ENCODE measurements around the gene ZMYND8.

DNA sequence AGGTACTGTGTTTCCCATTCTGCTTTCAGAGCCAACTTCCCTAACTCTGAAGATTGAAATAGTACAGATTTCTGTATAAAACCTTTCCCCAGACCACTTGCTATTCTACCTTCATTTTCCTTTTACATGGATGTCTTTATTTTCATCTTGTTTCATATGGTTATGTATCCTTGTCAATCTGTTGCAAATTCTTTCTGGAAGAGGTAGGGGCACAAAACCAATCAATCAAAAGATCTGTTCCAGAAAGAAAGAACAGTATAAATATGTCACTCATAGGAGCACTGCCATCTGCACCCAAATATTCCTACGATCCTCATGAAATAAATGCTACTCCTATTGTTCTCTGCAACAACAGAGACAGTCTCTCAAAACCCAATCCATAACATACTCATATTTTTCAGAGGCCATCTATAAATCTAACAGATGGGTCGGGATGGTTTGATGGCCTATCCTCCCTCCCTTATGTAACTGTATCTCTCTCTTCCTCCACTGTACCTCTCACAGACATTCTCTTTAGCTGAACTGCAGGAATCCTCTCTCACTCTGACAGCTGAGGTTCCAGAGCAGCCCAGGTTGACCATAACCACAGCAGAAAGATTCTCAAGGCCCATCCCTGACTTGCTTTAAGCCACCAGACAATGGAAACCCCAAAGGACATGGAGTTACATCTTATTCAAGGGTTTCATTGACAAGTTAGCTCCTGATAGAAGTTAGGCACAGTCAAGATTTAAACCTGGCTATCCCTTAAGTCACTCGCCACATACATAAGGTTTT is 112.8 kb downstream of the ZMYND8 start:
- TF ChIP-seq, protein P1, sequence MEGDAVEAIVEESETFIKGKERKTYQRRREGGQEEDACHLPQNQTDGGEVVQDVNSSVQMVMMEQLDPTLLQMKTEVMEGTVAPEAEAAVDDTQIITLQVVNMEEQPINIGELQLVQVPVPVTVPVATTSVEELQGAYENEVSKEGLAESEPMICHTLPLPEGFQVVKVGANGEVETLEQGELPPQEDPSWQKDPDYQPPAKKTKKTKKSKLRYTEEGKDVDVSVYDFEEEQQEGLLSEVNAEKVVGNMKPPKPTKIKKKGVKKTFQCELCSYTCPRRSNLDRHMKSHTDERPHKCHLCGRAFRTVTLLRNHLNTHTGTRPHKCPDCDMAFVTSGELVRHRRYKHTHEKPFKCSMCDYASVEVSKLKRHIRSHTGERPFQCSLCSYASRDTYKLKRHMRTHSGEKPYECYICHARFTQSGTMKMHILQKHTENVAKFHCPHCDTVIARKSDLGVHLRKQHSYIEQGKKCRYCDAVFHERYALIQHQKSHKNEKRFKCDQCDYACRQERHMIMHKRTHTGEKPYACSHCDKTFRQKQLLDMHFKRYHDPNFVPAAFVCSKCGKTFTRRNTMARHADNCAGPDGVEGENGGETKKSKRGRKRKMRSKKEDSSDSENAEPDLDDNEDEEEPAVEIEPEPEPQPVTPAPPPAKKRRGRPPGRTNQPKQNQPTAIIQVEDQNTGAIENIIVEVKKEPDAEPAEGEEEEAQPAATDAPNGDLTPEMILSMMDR (conservative IDR thresholded peaks at IDR 0.05 in 1 of 2, IDR thresholded peaks at IDR 0.05 in 1 of 2; ENCODE audit: extremely low read depth in 1 of 2, insufficient read depth in 1 of 2, low read depth in 1 of 2, low read length in 2 of 2), result no peak
- no peak for TF ChIP-seq EZH2 (IDR thresholded peaks at IDR 0.05; ENCODE audit: borderline replicate concordance, low read length)
